GM12878 (cell line): Measurements from ENCODE around the gene RORC. TPM values are rescaled to one million over a fixed set of nuclear protein-coding genes. Genes with fewer than 3 reads are reported as not detected.

Experiments
- ATAC-seq: fragments of 200-7000 bp; cut with Tn5 transposase; 3 replicates; pipeline ENCODE4 v1.9.1; 2020; ENCODE audit warnings: mild to moderate bottlenecking, moderate library complexity
- BruUV-seq: library from RNA; stranded (reverse); fragments of 400-500 nt; replicated peaks from 2 replicates; lab custom pipeline; 2021; lab: Mats Ljungman, UMichigan
- CTCF ChIA-PET: fragments of 300-600 bp; sonication (Branson Sonifier 250); formaldehyde crosslinking; extraction: SDS; loops from one replicate; lab custom pipeline; 2021; ENCODE audit warnings: inconsistent platforms; lab: Yijun Ruan, JAX
- POLR2A ChIA-PET: fragments of 350-600 bp; formaldehyde crosslinking; extraction: SDS; loops from one replicate; lab custom pipeline; 2021; ENCODE audit warnings: inconsistent platforms; lab: Charles Lee
- RAD21 ChIA-PET: fragments of 300-600 bp; sonication (Branson Sonifier 250); formaldehyde crosslinking; loops from one replicate; lab custom pipeline; 2023; ENCODE audit warnings: antibody characterized with exemption; ENCODE audit not compliant: unreplicated experiment; lab: Charles Lee
- SMC1A ChIA-PET: fragments of 300-600 bp; sonication (Branson Sonifier 250); formaldehyde crosslinking; loops from one replicate; lab custom pipeline; 2023; ENCODE audit not compliant: unreplicated experiment, uncharacterized antibody; lab: Charles Lee
- DNase-seq: peaks from one replicate; pipeline ENCODE4 v3.0.0-alpha.2; 2011; ENCODE audit warnings: low read depth, low spot score
- FAIRE-seq: peaks from 3 replicates; lab custom pipeline; 2011; peaks lifted over from hg19 to GRCh38; lab: Jason Lieb, UNC
- H2AFZ ChIP-seq: 2 replicates; pipeline ENCODE4 v1.6.0; 2011; ENCODE audit warnings: low read depth, low read length, control low read depth; ENCODE audit not compliant: control insufficient read depth
- H3K27ac ChIP-seq: 2 replicates; pipeline ENCODE4 v1.5.1; 2011; ENCODE audit warnings: control low read depth; ENCODE audit not compliant: control insufficient read depth, insufficient read depth
- H3K27me3 ChIP-seq, 2 experiments: replicated peaks in 1 of 2; 2 replicates each; pipeline versions ENCODE4 v1.6.0 to v1.6.1; 2011; ENCODE audit warnings: low read length in 1 of 2; ENCODE audit not compliant: control insufficient read depth in 2 of 2, insufficient read depth in 2 of 2
- H3K36me3 ChIP-seq, 2 experiments: 2 replicates each; pipeline ENCODE4 v1.5.1; 2011; ENCODE audit warnings: low read length in 1 of 2; ENCODE audit not compliant: control insufficient read depth in 2 of 2, insufficient read depth in 2 of 2
- H3K4me1 ChIP-seq: 2 replicates; pipeline ENCODE4 v1.6.1; 2011; ENCODE audit warnings: mild to moderate bottlenecking, low read length, moderate library complexity, mixed read lengths; ENCODE audit not compliant: control insufficient read depth, insufficient read depth
- H3K4me2 ChIP-seq: 2 replicates; pipeline ENCODE4 v1.6.0; 2011; ENCODE audit warnings: control low read depth; ENCODE audit not compliant: control insufficient read depth, insufficient read depth
- H3K4me3 ChIP-seq: fragments of 200-600 bp; sonication (generic); 2 replicates; pipeline ENCODE4 v1.5.1; 2016
- H3K79me2 ChIP-seq: 2 replicates; pipeline ENCODE4 v1.6.0; 2011; ENCODE audit warnings: low read length; ENCODE audit not compliant: control insufficient read depth, insufficient read depth
- H3K9ac ChIP-seq: 2 replicates; pipeline ENCODE4 v1.8.0; 2011; ENCODE audit warnings: low read length, control low read depth, mixed read lengths; ENCODE audit not compliant: control insufficient read depth, insufficient read depth
- H3K9me3 ChIP-seq: replicated peaks from 3 replicates; pipeline ENCODE4 v1.5.1; 2011; ENCODE audit warnings: mild to moderate bottlenecking, low read length; ENCODE audit not compliant: control insufficient read depth, insufficient read depth
- H4K20me1 ChIP-seq: 2 replicates; pipeline ENCODE4 v1.6.0; 2011; ENCODE audit not compliant: control insufficient read depth, insufficient read depth
- CHD2 ChIP-seq: IDR thresholded peaks from 2 replicates; pipeline ENCODE4 v1.6.1; 2011; ENCODE audit warnings: low read depth, low read length, improper control_type of control experiment, borderline replicate concordance
- CREM ChIP-seq: IDR thresholded peaks from 2 replicates; pipeline ENCODE4 v1.6.1; 2014; ENCODE audit warnings: antibody characterized with exemption, low read depth
- ESRRA ChIP-seq: IDR thresholded peaks from 2 replicates; pipeline ENCODE4 v1.6.1; 2012; ENCODE audit warnings: mild to moderate bottlenecking, low read length, improper control_type of control experiment
- GATAD2B ChIP-seq: fragments of 450-650 bp; conservative IDR thresholded peaks from 2 replicates; pipeline ENCODE4 v1.6.1; 2017; ENCODE audit warnings: low read depth, mild to moderate bottlenecking, moderate library complexity
- MYC ChIP-seq: IDR thresholded peaks from 2 replicates; pipeline ENCODE4 v1.6.1; 2011; ENCODE audit warnings: mild to moderate bottlenecking, low read length, moderate library complexity, inconsistent platforms; ENCODE audit not compliant: insufficient read depth, insufficient replicate concordance, insufficient read length, severe bottlenecking
- PAX5 ChIP-seq: IDR thresholded peaks from 2 replicates; pipeline ENCODE4 v1.6.1; 2011; ENCODE audit warnings: low read depth, low read length, borderline replicate concordance
- SP1 ChIP-seq: IDR thresholded peaks from one replicate; pipeline ENCODE4 v1.6.1; 2011; ENCODE audit warnings: low read depth, low read length
- WGBS: methylation state at CpG from one replicate; pipeline ENCODE4 v1.1.6; 2016; ENCODE audit warnings: low lambda C conversion rate; ENCODE audit not compliant: insufficient replicate concordance, insufficient coverage; ENCODE audit errors: missing lambda C conversion rate; 5-methylcytosine and 5-hydroxymethylcytosine counted together
- in situ Hi-C: fragments of 300-500 bp; cut with MboI; formaldehyde crosslinking; loops from 9 replicates; pipeline ENCODE4 v1.14.3; 2018; ENCODE audit warnings: mixed read lengths
- intact Hi-C: fragments of 100-400 bp; cut with micrococcal nuclease; formaldehyde crosslinking; loops from one replicate; pipeline ENCODE4 v1.14.2; 2022; ENCODE audit not compliant: unreplicated experiment
- polyA plus RNA-seq, 11 experiments: library from polyadenylated mRNA; depleted of rRNA in 4 of 11; unstranded in 6 of 11; stranded (reverse) in 5 of 11; fragments of >200 nt; fragmentation: Nextera tagmentation in 4 of 11; fragmentation: Illumina TruSeq in 1 of 11; extraction: Ambion mirVana in 4 of 11; extraction: Trizol in 1 of 11; gene quantifications; 1 replicate in 1 of 11; 2 replicates in 10 of 11; pipeline versions ENCODE4 v1.2.1 to v1.2.3, GENCODE V29; 2011 to 2016; ENCODE audit warnings: inconsistent platforms in 2 of 11, missing spikeins in 2 of 11, low read depth in 1 of 11
- total RNA-seq, 4 experiments: library from RNA; depleted of rRNA in 3 of 4; stranded (reverse); fragments of >200 nt in 3 of 4; fragmentation: Illumina TruSeq in 1 of 4; extraction: Trizol in 1 of 4; gene quantifications; 2 replicates each; pipeline versions ENCODE4 v1.2.1 to v1.2.3, GENCODE V29; 2013 to 2021
- TF ChIP-seq, protein P1 (sequence below): fragments of 450-650 bp; IDR thresholded peaks from 2 replicates; pipeline ENCODE4 v1.6.1; 2016; ENCODE audit warnings: mild to moderate bottlenecking
- TF ChIP-seq, protein P2 (sequence below): fragments of 450-650 bp; IDR thresholded peaks from 2 replicates; pipeline ENCODE4 v1.6.1; 2017; ENCODE audit warnings: mild to moderate bottlenecking, moderate library complexity
- TF ChIP-seq, protein P3 (sequence below): IDR thresholded peaks from 2 replicates; pipeline ENCODE4 v1.6.1; 2012; ENCODE audit warnings: low read length, inconsistent platforms
- TF ChIP-seq, protein P4 (sequence below): IDR thresholded peaks from 2 replicates; pipeline ENCODE4 v1.6.1; 2011; ENCODE audit warnings: low read depth, mild to moderate bottlenecking, low read length, moderate library complexity, borderline replicate concordance; ENCODE audit errors: extremely low read depth

The RORC gene
- total and polyA plus RNA-seq, 10 of the 15 experiments (the other 5 are each of a cell fraction or from before 2014, with no cell fraction given) = not detected

DNA sequence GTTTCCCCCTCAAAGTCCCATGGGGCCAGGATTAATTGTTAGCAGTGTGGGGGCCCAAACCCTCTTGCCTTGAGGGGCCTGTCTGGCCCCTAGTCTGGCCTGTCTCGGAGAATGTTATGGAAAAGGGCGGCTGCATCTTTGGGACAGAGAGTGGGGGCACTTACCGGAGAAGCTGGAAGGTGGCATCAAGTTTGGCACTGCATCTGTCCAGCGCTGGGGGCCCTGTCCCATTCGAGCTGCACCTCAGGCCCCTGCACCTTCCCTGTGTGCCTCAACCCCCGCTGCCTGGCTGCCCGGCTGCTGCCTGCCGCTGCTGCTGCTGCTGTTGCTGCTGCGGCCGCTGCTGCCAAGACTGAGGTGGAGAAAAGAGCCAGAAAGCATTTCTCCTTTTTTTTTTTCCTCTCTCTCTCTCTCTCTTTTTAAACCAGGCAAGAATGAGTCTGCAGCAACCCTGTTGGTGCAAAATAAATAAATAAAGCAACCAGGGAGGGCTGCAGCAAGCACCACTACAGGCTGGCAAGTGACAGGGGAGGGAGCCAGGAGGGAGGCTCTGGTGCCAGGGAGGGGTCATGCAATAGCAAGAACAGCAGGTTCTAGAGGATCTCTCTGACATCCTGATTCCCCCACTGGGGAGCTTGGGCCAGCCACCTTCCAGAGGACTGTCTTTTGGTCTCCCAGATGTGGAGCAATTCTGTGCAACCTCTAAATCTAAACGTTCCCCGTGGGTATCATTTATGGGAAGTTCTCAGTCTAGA is 26.4 kb downstream of the RORC start, which contains the start of gene LINGO4:
LINGO4 (minus strand) TSS at position 354 of the 755 bp plus-strand sequence. CDS start 2,715 bp downstream, outside the sequence.
- DNase-seq = no peak
- no peaks in the 10 kb centered on the region for H3K9me3 ChIP-seq
- SMC1A ChIA-PET = no interaction called here
- no peak for TF ChIP-seq ESRRA
- no peak for TF ChIP-seq GATAD2B
- TF ChIP-seq, protein P1, sequence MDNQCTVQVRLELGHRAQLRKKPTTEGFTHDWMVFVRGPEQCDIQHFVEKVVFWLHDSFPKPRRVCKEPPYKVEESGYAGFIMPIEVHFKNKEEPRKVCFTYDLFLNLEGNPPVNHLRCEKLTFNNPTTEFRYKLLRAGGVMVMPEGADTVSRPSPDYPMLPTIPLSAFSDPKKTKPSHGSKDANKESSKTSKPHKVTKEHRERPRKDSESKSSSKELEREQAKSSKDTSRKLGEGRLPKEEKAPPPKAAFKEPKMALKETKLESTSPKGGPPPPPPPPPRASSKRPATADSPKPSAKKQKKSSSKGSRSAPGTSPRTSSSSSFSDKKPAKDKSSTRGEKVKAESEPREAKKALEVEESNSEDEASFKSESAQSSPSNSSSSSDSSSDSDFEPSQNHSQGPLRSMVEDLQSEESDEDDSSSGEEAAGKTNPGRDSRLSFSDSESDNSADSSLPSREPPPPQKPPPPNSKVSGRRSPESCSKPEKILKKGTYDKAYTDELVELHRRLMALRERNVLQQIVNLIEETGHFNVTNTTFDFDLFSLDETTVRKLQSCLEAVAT = no peak
- no peak for TF ChIP-seq CREM
- TF ChIP-seq PAX5 = no peak
- no peak for TF ChIP-seq MYC
- TF ChIP-seq, protein P2, sequence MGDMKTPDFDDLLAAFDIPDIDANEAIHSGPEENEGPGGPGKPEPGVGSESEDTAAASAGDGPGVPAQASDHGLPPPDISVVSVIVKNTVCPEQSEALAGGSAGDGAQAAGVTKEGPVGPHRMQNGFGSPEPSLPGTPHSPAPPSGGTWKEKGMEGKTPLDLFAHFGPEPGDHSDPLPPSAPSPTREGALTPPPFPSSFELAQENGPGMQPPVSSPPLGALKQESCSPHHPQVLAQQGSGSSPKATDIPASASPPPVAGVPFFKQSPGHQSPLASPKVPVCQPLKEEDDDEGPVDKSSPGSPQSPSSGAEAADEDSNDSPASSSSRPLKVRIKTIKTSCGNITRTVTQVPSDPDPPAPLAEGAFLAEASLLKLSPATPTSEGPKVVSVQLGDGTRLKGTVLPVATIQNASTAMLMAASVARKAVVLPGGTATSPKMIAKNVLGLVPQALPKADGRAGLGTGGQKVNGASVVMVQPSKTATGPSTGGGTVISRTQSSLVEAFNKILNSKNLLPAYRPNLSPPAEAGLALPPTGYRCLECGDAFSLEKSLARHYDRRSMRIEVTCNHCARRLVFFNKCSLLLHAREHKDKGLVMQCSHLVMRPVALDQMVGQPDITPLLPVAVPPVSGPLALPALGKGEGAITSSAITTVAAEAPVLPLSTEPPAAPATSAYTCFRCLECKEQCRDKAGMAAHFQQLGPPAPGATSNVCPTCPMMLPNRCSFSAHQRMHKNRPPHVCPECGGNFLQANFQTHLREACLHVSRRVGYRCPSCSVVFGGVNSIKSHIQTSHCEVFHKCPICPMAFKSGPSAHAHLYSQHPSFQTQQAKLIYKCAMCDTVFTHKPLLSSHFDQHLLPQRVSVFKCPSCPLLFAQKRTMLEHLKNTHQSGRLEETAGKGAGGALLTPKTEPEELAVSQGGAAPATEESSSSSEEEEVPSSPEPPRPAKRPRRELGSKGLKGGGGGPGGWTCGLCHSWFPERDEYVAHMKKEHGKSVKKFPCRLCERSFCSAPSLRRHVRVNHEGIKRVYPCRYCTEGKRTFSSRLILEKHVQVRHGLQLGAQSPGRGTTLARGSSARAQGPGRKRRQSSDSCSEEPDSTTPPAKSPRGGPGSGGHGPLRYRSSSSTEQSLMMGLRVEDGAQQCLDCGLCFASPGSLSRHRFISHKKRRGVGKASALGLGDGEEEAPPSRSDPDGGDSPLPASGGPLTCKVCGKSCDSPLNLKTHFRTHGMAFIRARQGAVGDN = no peak
- no peak for TF ChIP-seq SP1
- TF ChIP-seq, protein P3, sequence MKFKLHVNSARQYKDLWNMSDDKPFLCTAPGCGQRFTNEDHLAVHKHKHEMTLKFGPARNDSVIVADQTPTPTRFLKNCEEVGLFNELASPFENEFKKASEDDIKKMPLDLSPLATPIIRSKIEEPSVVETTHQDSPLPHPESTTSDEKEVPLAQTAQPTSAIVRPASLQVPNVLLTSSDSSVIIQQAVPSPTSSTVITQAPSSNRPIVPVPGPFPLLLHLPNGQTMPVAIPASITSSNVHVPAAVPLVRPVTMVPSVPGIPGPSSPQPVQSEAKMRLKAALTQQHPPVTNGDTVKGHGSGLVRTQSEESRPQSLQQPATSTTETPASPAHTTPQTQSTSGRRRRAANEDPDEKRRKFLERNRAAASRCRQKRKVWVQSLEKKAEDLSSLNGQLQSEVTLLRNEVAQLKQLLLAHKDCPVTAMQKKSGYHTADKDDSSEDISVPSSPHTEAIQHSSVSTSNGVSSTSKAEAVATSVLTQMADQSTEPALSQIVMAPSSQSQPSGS = no peak
- no peak for TF ChIP-seq CHD2
- TF ChIP-seq, protein P4, sequence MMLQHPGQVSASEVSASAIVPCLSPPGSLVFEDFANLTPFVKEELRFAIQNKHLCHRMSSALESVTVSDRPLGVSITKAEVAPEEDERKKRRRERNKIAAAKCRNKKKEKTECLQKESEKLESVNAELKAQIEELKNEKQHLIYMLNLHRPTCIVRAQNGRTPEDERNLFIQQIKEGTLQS = no peak
- H2AFZ ChIP-seq = no peak within 1 kb of the TSS
- no peak for ATAC-seq
- intact Hi-C loops = no loop called here
- no peaks in the 10 kb centered on the region for H3K79me2 ChIP-seq
- POLR2A ChIA-PET = no interaction called here
- no TSS peak for BruUV-seq
- H3K36me3 ChIP-seq = no peaks in the 10 kb centered on the region
- no peak within 1 kb of the TSS for H3K9ac ChIP-seq
- no peak within 1 kb of the TSS for H3K4me3 ChIP-seq
- no peaks in the 10 kb centered on the region for H4K20me1 ChIP-seq
- no peak for FAIRE-seq
- no peak within 1 kb of the TSS for H3K4me2 ChIP-seq
- peaks cover 6% of the 10 kb centered on the region; the same call in 1 of the 2 replicates for H3K4me1 ChIP-seq
- RAD21 ChIA-PET = no interaction called here
- CTCF ChIA-PET = no interaction called here
- in situ Hi-C loops = no loop called here
- 37% methylated on average over 12 of the region's 12 CpGs for whole genome bisulfite sequencing
- peaks cover 0 to 5% of the 10 kb centered on the region in 2 experiments; a peak in 3 of 4 replicates for H3K27me3 ChIP-seq
- H3K27ac ChIP-seq = no peak within 1 kb of the TSS
